CD4-positive, alpha-beta T cell treated with Interferon gamma for 1 hour (primary cell): ENCODE measurements around the gene HEXA.
A peak's percentile ranks its signal among the peaks of the same experiment; 100 is the strongest.

ENCODE experiments used
- DNase-seq: peaks from one replicate; pipeline ENCODE4 v3.0.0-alpha.2; 2020

HEXA gene

GRCh38 chr15:72318408-72318942 lies 57.3 kb downstream of the HEXA start:
- DNase-seq = no peak

GRCh38 chr15:72315706-72316370 lies 60.0 kb downstream of the HEXA start:
- no peak for DNase-seq

- no peak for DNase-seq
These were observed 61.9 kb downstream of the HEXA start for GRCh38 chr15:72313881-72314280.

GRCh38 chr15:72313448-72313840 lies 62.4 kb downstream of the HEXA start:
- no peak for DNase-seq

GRCh38 chr15:72312605-72313447 lies 63.0 kb downstream of the HEXA start:
- peak; percentile 56 for DNase-seq

- DNase-seq = no peak
These were observed 68.8 kb downstream of the HEXA start for GRCh38 chr15:72307026-72307425.

GRCh38 chr15:72306211-72306785 lies 69.5 kb downstream of the HEXA start:
- DNase-seq = peak; percentile 72

- no peak for DNase-seq
These were observed 71.2 kb downstream of the HEXA start for GRCh38 chr15:72304596-72304995.

- DNase-seq = no peak
These were observed 72.9 kb downstream of the HEXA start for GRCh38 chr15:72302955-72303354.
